Stimulated activated CD8-positive, alpha-beta memory T cell treated with anti-CD3 and anti-CD28 coated beads, Interleukin-15, amount 100 ng/mL, for 24 hours (primary cell): Measurements from ENCODE around the gene PEX7.
"Not testable (repeated sequence)": the region's sequence is repeated elsewhere in the genome, so short reads cannot be mapped to it uniquely, and the experiment has no call there.

ENCODE experiments used
- DNase-seq: peaks from one replicate; pipeline ENCODE4 v3.0.0-alpha.2; 2020; ENCODE audit warnings: low read depth

PEX7 gene

GRCh38 chr6:136790411-136791295 lies 31.7 kb upstream of the PEX7 start:
- no peak for DNase-seq

GRCh38 chr6:136791296-136792094 lies 30.9 kb upstream of the PEX7 start:
- DNase-seq = no peak

- DNase-seq = no peak
These were observed 30.3 kb upstream of the PEX7 start for GRCh38 chr6:136792095-136792409.

GRCh38 chr6:136792410-136793262 lies 29.8 kb upstream of the PEX7 start, which contains the start of gene MAP3K5:
Gene MAP3K5 (minus strand): TSS chr6:136792477. CDS start chr6:136792157, 320 bp downstream.
- peak; percentile 78 for DNase-seq

GRCh38 chr6:136793363-136793762 lies 29.0 kb upstream of the PEX7 start:
- no peak for DNase-seq

- DNase-seq = no peak
These were observed 27.0 kb upstream of the PEX7 start for GRCh38 chr6:136795386-136795785.

- no peak for DNase-seq
These were observed 26.4 kb upstream of the PEX7 start for GRCh38 chr6:136795996-136796395.

GRCh38 chr6:136798044-136798443 lies 24.3 kb upstream of the PEX7 start:
- DNase-seq = no peak

- no peak for DNase-seq
These were observed 20.8 kb upstream of the PEX7 start for GRCh38 chr6:136801581-136801980.

- DNase-seq = no peak
These were observed 18.8 kb upstream of the PEX7 start for GRCh38 chr6:136803608-136804007.

GRCh38 chr6:136809091-136809860 lies 13.1 kb upstream of the PEX7 start:
- no peak for DNase-seq

GRCh38 chr6:136811272-136811671 lies 11.1 kb upstream of the PEX7 start:
- DNase-seq = no peak

GRCh38 chr6:136812174-136812573 lies 10.2 kb upstream of the PEX7 start:
- no peak for DNase-seq

- DNase-seq = not testable (repeated sequence)
These were observed 6.8 kb upstream of the PEX7 start for GRCh38 chr6:136815608-136816007.

- DNase-seq = no peak
These were observed 5.7 kb upstream of the PEX7 start for GRCh38 chr6:136816656-136817055.

- DNase-seq = no peak
These were observed 1.8 kb upstream of the PEX7 start for GRCh38 chr6:136820561-136820960.

GRCh38 chr6:136822046-136822375 lies 381 bp upstream of the PEX7 start:
- no peak for DNase-seq

GRCh38 chr6:136823128-136823660 lies 802 bp downstream of the PEX7 start:
- no peak for DNase-seq

GRCh38 chr6:136826216-136826615 lies 3.8 kb downstream of the PEX7 start:
- DNase-seq = no peak

- no peak for DNase-seq
These were observed 9.6 kb downstream of the PEX7 start for GRCh38 chr6:136831873-136832562.
